ENCODE data around the gene LUZP2. TPM values are rescaled to one million over a fixed set of nuclear protein-coding genes. Genes with fewer than 3 reads are reported as not detected.

The LUZP2 gene
- total RNA-seq, 3 donors from 2014 or later: 0.96 to 5.0 (median 2.9) TPM

GRCh38 chr11:24688981-24689380 is 192.1 kb downstream of the LUZP2 start:
- no peak for DNase-seq (ENCODE audit: low spot score in 2 of 2)
- Histone ChIP-seq H3K9me3 (no peaks in the 10 kb centered on the region), H3K36me3 (no peaks in the 10 kb centered on the region), H3K27ac (no peak overlapping the region), H3K4me1 (no peaks in the 10 kb centered on the region), H3K27me3 (no peaks in the 10 kb centered on the region), H3K4me3 (no peak overlapping the region)
- intact Hi-C loops (cut with DNase I; ENCODE audit: low total_unique reads): no loop called here
- TF ChIP-seq CTCF (IDR thresholded peaks at IDR 0.05) (no peak), POLR2AphosphoS5 (IDR thresholded peaks at IDR 0.05) (no peak), POLR2A (IDR thresholded peaks at IDR 0.05) (no peak)

GRCh38 chr11:24697522-24698111 is 200.8 kb downstream of the LUZP2 start:
- no peak for DNase-seq (ENCODE audit: low spot score in 2 of 2)
- TF ChIP-seq CTCF (IDR thresholded peaks at IDR 0.05): no peak
- TF ChIP-seq POLR2A (IDR thresholded peaks at IDR 0.05): no peak
- no peak for TF ChIP-seq POLR2AphosphoS5 (IDR thresholded peaks at IDR 0.05)
- Histone ChIP-seq H3K4me1 (no peaks in the 10 kb centered on the region), H3K36me3 (no peaks in the 10 kb centered on the region), H3K27ac (no peak overlapping the region), H3K9me3 (no peaks in the 10 kb centered on the region), H3K27me3 (no peaks in the 10 kb centered on the region), H3K4me3 (no peak overlapping the region)
- intact Hi-C loops (cut with DNase I; ENCODE audit: low total_unique reads): loop anchor here (2.0 kb wide), 1 partner anchor 35 kb away; no protein-coding TSS in a partner anchor

- H3K9me3 ChIP-seq: no peaks in the 10 kb centered on the region
- TF ChIP-seq CTCF (IDR thresholded peaks at IDR 0.05) (no peak), POLR2A (IDR thresholded peaks at IDR 0.05) (no peak), POLR2AphosphoS5 (IDR thresholded peaks at IDR 0.05) (no peak)
- H3K27ac ChIP-seq: no peak overlapping the region
- H3K36me3 ChIP-seq: no peaks in the 10 kb centered on the region
- DNase-seq (ENCODE audit: low spot score in 2 of 2): no peak
- intact Hi-C loops (cut with DNase I; ENCODE audit: low total_unique reads): no loop called here
- H3K4me3 ChIP-seq: no peak overlapping the region
- H3K27me3 ChIP-seq: no peaks in the 10 kb centered on the region
- H3K4me1 ChIP-seq: no peaks in the 10 kb centered on the region
These were observed 207.9 kb downstream of the LUZP2 start for GRCh38 chr11:24704716-24705115.

GRCh38 chr11:24705474-24705873 is 208.6 kb downstream of the LUZP2 start:
- intact Hi-C loops (cut with DNase I; ENCODE audit: low total_unique reads): no loop called here
- Histone ChIP-seq H3K36me3 (no peaks in the 10 kb centered on the region), H3K4me3 (no peak overlapping the region), H3K27me3 (no peaks in the 10 kb centered on the region), H3K9me3 (no peaks in the 10 kb centered on the region), H3K27ac (no peak overlapping the region), H3K4me1 (no peaks in the 10 kb centered on the region)
- no peak for TF ChIP-seq CTCF (IDR thresholded peaks at IDR 0.05)
- no peak for TF ChIP-seq POLR2A (IDR thresholded peaks at IDR 0.05)
- no peak for TF ChIP-seq POLR2AphosphoS5 (IDR thresholded peaks at IDR 0.05)
- DNase-seq (ENCODE audit: low spot score in 2 of 2): no peak

GRCh38 chr11:24708616-24709015 is 211.8 kb downstream of the LUZP2 start:
- H3K27ac ChIP-seq: no peak overlapping the region
- intact Hi-C loops (cut with DNase I; ENCODE audit: low total_unique reads): no loop called here
- H3K27me3 ChIP-seq: no peaks in the 10 kb centered on the region
- DNase-seq (ENCODE audit: low spot score in 2 of 2): no peak
- H3K4me3 ChIP-seq: no peak overlapping the region
- H3K36me3 ChIP-seq: no peaks in the 10 kb centered on the region
- no peaks in the 10 kb centered on the region for H3K4me1 ChIP-seq
- TF ChIP-seq CTCF (IDR thresholded peaks at IDR 0.05): no peak
- TF ChIP-seq POLR2A (IDR thresholded peaks at IDR 0.05): no peak
- no peak for TF ChIP-seq POLR2AphosphoS5 (IDR thresholded peaks at IDR 0.05)
- H3K9me3 ChIP-seq: no peaks in the 10 kb centered on the region
